HG03469 (cell line): ENCODE results near the gene SOX10.
"Not testable (repeated sequence)": the region's sequence is repeated elsewhere in the genome, so short reads cannot be mapped to it uniquely, and the experiment has no call there.

Experiments
- ATAC-seq: cut with Tn5 transposase; IDR thresholded peaks from one replicate; pipeline ENCODE4 v1.9.1; 2021; ENCODE audit warnings: mild to moderate bottlenecking, moderate library complexity, moderate number of reproducible peaks; ENCODE audit not compliant: unreplicated experiment

Gene SOX10

DNA sequence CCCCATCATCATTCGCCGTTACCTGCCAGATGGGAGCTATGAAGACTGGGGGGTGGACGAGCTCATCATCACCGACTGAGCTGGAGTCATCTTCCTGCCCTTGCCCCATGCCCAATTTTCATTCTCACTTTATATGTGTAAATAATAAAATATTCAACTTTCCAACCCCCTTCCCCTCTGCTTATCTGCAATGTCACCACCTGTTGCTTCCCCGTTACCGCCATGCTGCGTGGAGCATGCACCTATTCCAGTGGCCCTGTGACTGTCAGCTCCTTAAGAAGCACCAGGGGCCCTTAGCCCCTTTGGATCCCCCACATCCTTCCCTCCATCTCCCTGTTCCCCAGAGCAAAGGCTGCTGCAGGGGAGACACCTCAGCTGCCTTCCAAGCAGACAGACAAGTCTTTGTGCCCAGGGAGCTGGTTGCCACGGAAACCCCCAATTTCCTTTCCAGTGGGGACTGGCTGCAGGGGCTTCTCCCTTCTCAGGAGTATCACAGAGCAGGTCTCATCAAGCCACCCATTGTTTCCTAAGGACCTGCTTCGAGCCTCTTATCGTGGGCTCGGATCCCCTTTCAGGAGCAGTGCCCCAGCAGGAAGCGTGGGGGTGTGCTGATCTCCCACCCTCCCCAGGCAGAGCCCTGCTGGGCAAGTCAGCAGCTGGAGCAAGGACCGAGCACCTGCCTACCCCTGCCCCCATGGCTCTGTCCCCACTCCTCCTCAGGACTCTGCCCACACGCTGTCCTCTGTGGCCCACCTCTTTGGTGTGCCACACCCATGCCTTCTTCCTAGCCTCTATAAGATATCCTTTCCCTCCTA, 16.5 kb downstream of the SOX10 start:
- ATAC-seq = no peak

DNA sequence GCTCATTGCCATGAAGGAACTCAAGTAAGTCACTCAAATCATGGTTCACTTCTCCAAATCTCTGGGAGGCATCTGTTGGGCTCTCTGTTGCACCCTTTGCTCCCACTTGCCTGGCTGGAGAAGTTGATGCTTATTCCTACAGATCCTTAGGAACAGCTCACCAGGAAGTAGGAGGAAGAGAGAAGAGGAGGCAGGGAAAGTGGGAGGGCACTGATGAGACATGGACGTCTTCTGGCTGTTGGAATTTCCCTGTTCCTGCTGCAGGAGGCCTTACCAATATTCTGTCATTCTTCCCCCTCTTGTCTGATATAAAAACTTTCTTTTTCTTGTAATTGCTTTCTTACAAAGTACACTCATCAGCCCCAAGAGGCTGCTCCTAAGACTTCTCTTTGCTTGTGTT, 17.2 kb downstream of the SOX10 start:
- no peak for ATAC-seq

DNA sequence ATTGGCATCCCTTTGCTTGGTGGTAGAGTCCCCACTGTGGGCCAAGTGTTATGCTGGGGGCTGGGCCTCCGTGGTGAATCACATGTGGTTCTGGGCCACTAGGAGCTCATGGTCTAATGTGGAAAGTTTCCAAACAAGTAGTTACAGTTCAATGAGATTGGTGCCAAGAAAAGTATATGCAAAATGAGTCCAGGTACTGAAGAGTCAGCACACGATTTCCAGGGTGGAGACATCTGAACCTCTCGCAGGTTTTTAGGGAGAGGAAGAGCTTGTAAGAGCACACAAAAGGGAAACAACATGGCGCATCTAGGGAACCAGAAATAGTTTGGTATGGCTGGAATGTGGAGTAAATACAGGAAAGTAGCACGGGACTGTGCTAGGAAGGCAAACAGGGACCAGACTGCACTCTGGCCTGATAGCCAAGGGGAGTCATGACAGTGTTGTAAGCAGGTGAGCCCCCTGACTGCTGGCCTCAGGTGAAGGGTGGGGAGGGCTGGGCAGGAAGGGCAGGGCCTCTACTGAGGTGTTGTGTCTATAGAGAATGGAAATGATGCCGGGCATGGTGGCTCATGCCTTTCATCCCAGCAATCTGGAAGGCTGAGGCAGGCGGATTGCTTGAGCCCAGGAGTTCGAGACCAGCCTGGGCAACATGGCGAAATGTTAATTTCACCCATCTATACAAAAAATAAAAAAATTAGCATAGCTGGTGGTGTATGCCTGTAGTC, 18.3 kb downstream of the SOX10 start:
- ATAC-seq = no peak

DNA sequence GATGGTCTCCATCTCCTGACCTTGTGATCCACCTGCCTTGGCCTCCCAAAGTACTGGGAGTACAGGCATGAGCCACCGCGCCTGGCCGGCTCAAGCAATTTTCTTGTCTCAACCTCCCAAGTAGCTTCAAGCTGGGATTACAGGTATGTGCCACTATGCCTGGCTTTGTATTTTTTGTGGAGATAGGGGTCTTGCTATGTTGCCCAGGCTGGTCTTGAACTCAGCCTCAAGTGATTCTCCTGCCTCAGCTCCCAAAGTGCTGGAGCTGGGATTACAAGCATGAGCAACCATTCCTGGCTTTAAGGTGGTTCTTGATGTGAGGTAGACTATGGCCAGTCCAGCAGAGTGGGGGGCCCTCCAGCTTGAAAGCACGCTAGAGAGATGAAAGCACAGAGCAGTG, 23.3 kb downstream of the SOX10 start:
- no peak for ATAC-seq

DNA sequence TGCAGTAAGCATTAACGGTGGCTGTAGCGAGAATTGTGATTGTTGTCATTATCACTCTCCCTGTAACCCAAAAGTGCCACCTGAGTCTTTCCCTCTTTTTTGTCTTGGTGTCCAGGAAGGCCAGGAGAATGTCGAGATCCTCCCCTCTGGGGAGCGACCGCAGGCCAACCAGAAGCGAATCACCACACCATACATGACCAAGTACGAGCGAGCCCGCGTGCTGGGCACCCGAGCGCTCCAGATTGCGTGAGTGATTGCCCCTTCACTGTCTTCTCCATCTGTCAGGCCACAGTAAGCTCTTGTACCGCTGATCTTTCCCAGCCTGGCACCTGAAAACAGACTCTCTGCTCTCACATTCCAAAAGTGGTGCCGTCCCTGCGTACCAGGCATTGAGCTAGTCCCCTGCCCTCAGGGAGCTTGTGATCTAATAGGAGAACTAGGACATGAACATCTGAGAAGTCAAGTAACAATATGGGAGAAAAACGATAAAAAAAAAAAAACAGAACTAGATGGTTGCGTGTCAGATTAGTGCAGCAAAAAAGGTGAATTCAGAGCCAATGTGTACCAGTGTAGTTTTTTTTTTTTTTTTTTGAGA, 25.0 kb downstream of the SOX10 start:
- no peak for ATAC-seq

DNA sequence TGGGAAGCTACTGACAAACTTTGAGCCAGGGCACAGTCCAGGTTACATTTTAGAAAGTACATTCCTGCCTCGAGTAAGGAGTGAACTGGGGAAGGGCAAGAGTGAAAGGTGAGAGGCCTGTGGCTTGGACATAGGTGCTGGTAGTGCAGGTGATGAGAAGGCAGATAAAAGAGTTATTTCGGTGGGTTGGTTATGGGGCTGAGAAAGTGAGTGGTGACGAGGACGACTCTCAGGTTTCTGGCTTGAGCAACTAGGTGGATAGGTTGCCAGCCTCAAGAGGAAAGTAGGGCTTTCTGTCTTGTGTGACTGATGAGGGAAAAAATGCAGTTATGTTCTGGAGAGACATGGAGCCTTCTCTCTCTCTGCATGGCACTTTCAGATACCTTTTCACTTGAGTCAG, 27.1 kb downstream of the SOX10 start:
- no peak for ATAC-seq

DNA sequence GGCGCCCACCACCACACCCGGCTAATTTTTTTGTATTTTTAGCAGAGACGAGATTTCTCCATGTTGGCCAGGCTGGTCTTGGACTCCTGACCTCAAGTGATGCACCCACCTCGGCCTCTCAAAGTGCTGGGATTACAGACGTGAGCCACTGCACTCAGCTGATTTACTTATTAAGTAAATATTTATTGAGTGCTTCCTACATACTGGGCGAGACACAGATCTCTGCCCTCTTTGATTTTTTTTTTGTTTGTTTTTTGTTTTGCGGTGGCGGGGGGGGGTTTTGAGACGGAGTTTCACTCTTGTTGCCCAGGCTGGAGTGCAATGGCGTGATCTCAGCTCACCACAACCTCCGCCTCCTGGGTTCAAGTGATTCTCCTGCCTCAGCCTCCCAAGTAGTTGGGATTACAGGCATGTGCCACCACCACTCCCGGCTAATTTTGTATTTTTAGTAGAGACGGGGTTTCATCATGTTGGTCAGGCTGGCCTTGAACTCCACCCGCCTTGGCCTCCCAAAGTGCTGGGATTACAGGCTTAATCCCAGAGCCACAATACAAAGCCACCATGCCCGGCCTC, 28.4 kb downstream of the SOX10 start:
- ATAC-seq = not testable (repeated sequence)

DNA sequence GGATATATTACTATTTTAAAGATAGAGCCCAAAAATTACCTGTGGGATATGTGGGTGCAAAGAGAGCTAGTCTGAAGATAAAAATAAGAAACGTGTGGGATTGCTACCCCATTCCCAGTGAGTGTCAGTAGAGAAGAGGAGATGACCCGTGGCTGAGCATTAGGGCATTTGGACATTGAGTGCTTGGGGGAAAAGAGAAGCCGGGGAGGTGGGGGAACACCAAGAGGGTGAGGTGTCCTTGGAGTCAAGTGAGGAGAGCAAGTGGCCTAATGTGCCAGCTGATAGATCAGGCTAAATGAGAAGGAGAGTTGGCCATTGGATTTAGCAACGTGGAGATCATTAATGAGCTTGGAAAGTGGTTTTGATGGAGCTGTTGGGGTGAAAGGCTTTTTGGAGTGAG, 29.7 kb downstream of the SOX10 start:
- ATAC-seq = no peak

DNA sequence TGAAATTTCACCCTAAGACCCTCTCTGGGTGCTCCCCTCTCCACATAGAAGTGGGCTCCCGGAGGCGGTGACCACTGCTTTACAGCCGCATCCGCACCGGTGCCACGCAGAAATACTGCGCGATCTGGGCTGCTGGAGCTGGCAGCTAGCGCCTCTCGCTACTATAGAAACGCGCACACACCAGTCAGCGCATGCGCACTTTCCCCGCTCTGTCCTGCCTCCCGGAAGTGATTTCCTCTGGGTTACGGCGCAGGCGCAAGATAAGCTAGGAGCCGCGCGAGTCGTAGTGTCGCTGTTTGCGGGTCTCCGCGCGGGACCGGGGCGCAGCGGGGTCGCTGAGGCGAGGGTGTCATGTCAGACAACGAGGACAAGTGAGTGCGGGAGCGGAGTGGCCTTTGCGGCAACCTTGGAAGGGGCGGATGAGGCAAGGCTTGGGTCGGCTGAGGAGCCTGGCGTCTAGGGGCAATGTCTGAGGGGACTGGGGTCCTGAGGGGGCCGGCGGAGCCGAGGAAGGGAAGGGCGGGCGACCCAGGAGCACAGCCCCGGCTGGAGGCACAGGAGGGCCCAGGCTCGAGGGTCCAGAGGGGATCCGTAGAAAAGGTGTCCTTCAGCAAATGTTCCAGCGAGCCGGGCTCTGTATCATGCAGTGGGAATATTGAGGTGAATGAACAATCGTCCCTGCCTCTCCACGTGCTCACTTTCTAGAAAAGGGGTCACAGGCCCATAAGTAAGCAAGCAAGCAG, 30.7 kb downstream of the SOX10 start, which contains the start of the genes C22orf23 and POLR2F:
Gene C22orf23, minus strand, starts transcription at position 165 of the 743 bp plus-strand sequence. CDS start 452 bp downstream, outside the sequence.
Gene POLR2F, plus strand, starts transcription at position 263 of the 743 bp plus-strand sequence. Its CDS starts 89 bp downstream, at position 352.
- ATAC-seq = peak; percentile 81

DNA sequence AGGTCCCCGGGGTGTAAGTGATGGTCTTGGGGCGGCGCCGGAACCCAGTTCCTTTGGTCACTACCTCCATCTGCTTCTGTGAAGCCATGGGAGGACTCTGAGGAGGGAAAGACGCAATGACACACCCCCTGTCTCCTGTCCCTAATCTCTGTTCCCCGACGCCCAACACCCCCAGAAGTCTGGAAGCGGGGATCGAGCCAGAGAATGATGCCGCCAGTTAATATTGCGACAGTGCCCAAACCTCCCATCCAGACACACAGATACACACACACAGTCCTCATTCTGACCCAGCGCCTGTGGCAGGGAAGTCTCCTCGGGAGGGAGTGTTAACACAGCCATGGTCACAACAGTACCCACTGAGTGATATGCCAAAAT, 31.3 kb downstream of the SOX10 start:
- no peak for ATAC-seq

DNA sequence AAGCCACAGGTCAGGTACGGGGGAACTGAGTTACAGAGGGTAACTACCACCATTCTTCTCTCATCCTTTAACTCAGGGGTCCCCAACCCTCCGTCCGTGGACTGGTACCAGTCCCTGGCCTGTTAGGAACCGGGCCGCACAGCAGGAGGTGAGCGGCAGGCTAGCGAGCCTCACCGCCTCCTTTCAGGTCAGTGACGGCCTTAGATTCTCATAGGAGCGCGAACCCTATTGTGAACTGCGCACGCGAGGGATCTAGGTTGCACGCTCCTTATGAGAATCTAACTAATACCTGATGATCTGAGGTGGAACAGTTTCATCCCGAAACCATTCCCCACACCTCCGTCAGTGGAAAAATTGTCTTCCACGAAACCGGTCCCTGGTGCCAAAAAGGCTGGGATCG, 31.7 kb downstream of the SOX10 start:
- ATAC-seq = not testable (repeated sequence)

DNA sequence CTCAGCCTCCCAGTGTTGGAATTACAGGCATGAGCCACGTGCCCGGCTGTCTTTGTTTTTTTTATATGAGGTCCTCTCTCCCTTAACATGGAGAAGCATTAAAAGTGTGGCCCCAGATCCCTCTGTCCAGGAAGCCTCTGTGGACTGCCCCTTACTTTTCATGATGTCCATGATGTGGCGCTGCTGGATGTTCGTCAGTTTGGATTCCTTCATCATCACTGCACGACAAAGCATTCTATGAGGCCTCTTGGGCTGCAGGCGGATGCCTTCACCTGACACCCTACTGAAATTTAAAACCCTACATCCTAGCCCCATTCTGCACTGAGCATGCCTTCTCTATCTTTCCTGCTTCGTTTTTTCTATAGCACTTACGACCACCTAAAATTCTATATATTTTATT, 33.0 kb downstream of the SOX10 start:
- ATAC-seq = no peak

DNA sequence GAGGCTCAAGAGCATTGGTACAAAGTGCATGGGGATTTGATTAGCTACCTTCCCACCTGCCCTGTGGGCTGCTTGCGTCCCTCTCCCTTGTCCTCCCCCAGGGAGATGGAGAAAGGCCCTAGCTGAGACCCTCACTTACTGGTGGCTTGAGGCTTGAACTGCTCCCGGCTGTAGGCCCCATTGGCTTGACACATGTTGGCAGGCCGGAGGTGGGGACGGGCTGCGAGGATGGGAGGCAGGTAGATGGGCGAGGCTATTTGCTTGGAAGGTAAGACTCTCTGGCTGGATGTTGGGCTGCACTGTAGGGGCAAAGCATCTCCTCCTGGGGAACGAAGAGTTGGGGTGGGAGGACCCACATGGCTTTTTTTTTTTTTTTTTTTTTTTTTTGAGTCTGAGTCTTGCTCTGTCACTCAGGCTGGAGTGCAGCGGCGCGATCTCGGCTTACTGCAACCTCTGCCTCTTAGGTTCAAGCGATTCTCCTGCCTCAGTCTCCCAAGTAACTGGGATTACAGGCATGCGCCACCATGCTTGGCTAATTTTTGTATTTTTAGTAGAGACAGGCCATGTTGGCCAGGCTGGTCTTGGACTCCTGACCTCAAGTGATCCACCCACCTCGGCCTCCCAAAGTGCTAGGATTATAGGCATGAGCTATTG, 37.1 kb downstream of the SOX10 start:
- ATAC-seq = not testable (repeated sequence)

DNA sequence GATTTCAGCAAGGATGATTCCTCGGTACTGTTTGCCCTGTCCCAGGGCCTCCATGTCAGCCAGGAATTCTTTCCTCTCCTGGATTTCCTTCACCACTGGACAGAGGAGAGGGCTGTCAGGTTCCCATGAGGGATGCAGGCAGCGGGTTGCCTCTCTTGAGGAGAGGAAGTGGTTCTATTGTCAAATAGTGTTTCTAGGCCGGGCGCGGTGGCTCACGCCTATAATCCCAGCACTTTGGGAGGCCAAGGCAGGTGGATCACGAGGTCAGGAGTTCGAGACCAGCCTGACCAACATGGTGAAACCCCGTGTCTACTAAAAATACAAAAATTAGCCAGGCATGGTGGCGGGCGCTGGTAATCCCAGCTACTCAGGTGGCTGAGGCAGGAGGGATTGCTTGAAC, 39.9 kb downstream of the SOX10 start:
- not testable (repeated sequence) for ATAC-seq

DNA sequence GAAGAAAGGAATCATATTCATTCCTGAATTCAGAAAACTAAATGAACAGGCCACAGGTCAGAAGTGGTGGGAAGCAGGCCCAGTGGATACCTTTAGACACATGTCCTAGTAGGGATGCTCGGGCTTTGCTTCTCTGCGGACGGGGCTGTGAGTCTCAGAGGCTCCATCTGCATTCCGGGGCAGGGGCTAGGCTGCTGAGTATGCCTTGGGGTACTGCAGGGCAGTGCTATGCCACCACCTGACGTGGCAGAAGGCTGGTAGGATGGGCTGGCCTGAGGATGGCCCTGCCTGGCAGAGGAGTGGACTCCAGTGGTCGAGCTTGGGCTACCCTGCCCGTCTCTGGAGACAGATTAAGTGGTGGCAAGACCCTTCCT, 40.5 kb downstream of the SOX10 start:
- ATAC-seq = no peak

DNA sequence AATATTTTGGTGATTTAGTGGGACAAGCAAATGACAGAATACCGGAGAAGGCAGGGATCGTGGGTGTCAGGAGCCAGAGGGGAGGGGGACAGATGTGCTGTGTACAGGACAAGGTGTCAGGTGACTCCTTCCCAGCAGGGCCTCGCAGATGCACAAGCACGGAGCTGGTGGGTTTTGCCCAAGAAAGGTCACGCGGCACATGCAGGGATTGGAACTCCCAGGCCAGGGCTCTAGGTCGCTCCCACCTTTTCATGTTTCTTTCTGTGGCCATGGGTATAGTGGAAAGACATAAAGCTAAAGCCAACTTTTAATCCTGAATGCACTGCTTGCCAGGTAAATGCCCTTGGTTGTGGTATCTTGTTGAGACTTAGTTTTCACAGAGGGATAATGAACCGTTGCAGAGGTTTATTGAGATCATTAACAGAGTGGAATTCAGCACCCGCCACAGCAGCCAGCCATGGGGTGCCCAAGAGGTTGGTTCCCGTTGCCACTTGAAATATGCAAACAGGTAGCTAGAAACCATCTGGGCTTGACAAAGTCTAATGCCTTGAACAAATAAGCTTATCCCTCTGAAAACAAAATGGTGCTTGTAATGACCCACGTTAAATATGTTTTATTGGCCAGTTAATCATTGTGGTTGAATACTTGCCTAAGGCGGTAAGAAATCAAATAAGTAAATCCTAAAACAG, 41.1 kb downstream of the SOX10 start:
- ATAC-seq = no peak

DNA sequence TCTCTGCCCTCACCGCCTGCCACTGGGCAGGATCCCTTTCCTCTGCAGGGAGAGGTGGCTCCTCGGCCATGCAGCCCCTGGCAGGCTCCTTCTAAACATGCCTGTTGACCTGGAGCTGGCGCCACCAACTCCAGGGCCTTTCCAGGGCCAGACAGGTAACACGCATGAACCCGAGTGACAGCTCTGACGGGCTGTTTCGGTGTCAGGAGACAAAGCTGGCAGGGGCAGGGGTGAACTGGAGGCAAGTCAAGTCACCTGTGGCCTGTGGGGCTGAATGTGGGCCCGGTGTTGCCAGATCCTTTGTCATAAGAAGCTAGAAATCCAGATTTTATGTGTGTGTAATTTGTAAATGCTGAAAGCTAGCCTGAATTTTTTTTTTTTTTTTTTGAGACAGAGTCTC, 42.2 kb downstream of the SOX10 start:
- ATAC-seq = no peak

DNA sequence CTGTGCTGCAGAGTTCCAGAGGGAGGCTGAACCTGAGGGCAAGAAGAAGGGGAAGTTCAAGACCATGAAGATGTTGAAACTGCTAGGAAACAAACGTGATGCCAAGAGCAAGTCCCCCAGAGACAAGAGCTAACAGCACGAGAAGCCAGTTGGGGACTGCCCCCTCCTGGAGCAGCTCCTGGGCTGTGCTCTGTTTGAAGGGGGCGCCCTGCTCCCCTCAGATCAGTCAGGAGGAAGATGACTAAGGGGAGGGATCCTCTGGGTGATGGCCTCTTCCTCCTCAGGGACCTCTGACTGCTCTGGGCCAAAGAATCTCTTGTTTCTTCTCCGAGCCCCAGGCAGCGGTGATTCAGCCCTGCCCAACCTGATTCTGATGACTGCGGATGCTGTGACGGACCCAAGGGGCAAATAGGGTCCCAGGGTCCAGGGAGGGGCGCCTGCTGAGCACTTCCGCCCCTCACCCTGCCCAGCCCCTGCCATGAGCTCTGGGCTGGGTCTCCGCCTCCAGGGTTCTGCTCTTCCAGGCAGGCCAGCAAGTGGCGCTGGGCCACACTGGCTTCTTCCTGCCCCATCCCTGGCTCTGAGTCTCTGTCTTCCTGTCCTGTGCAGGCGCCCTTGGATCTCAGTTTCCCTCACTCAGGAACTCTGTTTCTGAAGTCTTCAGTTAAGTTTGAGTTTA, 43.5 kb downstream of the SOX10 start:
- no peak for ATAC-seq
